Uterus (tissue), 4 donors: Measurements from ENCODE around the gene UPF2. TPM values are rescaled to one million over a fixed set of nuclear protein-coding genes. Genes with fewer than 3 reads are reported as not detected.
"Not testable (repeated sequence)": the region's sequence is repeated elsewhere in the genome, so short reads cannot be mapped to it uniquely, and the experiment has no call there.

ENCODE experiments used
- DNase-seq, 2 donors: peaks; one replicate each; pipeline ENCODE4 v3.0.0-alpha.2; 2019 to 2020
- H3K27ac ChIP-seq, 2 donors: fragments of 200-600 bp; sonication (generic); 1 replicate in 1 of 2; 2 replicates in 1 of 2; pipeline ENCODE4 v1.5.1; 2016 to 2018
- H3K27me3 ChIP-seq, 2 donors: fragments of 200-600 bp; sonication (generic); one replicate each; pipeline ENCODE4 v1.5.1; 2018 to 2019; ENCODE audit warnings: control low read depth in 1 of 2
- H3K36me3 ChIP-seq, 2 donors: fragments of 200-600 bp; sonication (generic); one replicate each; pipeline ENCODE4 v1.5.1; 2019; ENCODE audit warnings: control low read depth in 1 of 2
- H3K4me1 ChIP-seq, 2 donors: fragments of 200-600 bp; sonication (generic); one replicate each; pipeline ENCODE4 v1.5.1; 2018 to 2019; ENCODE audit warnings: control low read depth in 1 of 2
- H3K4me3 ChIP-seq, 2 donors: fragments of 200-600 bp; sonication (generic); 1 replicate in 1 of 2; 2 replicates in 1 of 2; pipeline ENCODE4 v1.5.1; 2018 to 2019; ENCODE audit warnings: mild to moderate bottlenecking in 1 of 2
- H3K9me3 ChIP-seq, 2 donors: fragments of 200-600 bp; sonication (generic); one replicate each; pipeline ENCODE4 v1.5.1; 2019; ENCODE audit warnings: control low read depth in 1 of 2
- CTCF ChIP-seq, 4 experiments: fragments of 200-600 bp in 2 of 4; fragments of 450-650 bp in 2 of 4; sonication (generic) in 2 of 4; IDR thresholded peaks; one replicate each; pipeline ENCODE4 v1.5.1; 2016 to 2019; ENCODE audit warnings: antibody characterized with exemption in 4 of 4, mild to moderate bottlenecking in 2 of 4, moderate library complexity in 1 of 4
- POLR2A ChIP-seq, 2 donors: fragments of 450-650 bp; IDR thresholded peaks; one replicate each; pipeline ENCODE4 v1.6.1; 2016; ENCODE audit warnings: antibody characterized with exemption in 2 of 2, mild to moderate bottlenecking in 1 of 2, moderate library complexity in 1 of 2
- intact Hi-C: fragments of 100-400 bp; cut with DNase I; formaldehyde crosslinking; loops from one replicate; pipeline ENCODE4 v1.15.1; 2023; ENCODE audit warnings: low total_unique reads
- total RNA-seq, 4 donors: library from RNA; depleted of rRNA in 3 of 4; stranded (reverse); fragments of >200 nt in 3 of 4; gene quantifications; one replicate each; pipeline versions ENCODE4 v1.1.0 to v1.2.4, GENCODE V29; 2014 to 2023
- donor health status: DM: yes; HTN: yes; CAD: no.

Gene UPF2
- total RNA-seq, 4 donors from 2014 or later, result 17.4 to 35.7 (median 28.0) TPM

- intact Hi-C loops, result no loop called here
- H3K27ac ChIP-seq, result no peak overlapping the region
- H3K36me3 ChIP-seq, result no peaks in the 10 kb centered on the region
- H3K27me3 ChIP-seq, result no peaks in the 10 kb centered on the region
- no peak for DNase-seq
- no peaks in the 10 kb centered on the region for H3K9me3 ChIP-seq
- no peak overlapping the region for H3K4me3 ChIP-seq
- no peaks in the 10 kb centered on the region for H3K4me1 ChIP-seq
- no peak for TF ChIP-seq POLR2A (IDR thresholded peaks at IDR 0.05)
Measured at GRCh38 chr10:12022580-12023257, 19.9 kb downstream of the UPF2 start.

- no peak overlapping the region for H3K4me3 ChIP-seq
- TF ChIP-seq POLR2A (IDR thresholded peaks at IDR 0.05) (no peak), CTCF (IDR thresholded peaks at IDR 0.05) (no peak)
- H3K27ac ChIP-seq, result peak overlapping the region; percentile 23 to 71
- no peaks in the 10 kb centered on the region for H3K4me1 ChIP-seq
- no peaks in the 10 kb centered on the region for H3K27me3 ChIP-seq
- H3K36me3 ChIP-seq, result no peaks in the 10 kb centered on the region
- H3K9me3 ChIP-seq, result no peaks in the 10 kb centered on the region
- DNase-seq, result no peak
- intact Hi-C loops, result no loop called here
Measured at GRCh38 chr10:12020574-12020973, 22.0 kb downstream of the UPF2 start.

- DNase-seq, result peak; percentile 27 to 43
- Histone ChIP-seq H3K4me1 (no peaks in the 10 kb centered on the region), H3K9me3 (no peaks in the 10 kb centered on the region), H3K27ac (peak overlapping the region; percentile 67 to 71), H3K27me3 (no peaks in the 10 kb centered on the region), H3K36me3 (no peaks in the 10 kb centered on the region), H3K4me3 (no peak overlapping the region)
- intact Hi-C loops, result no loop called here
- TF ChIP-seq POLR2A (IDR thresholded peaks at IDR 0.05) (no peak), CTCF (IDR thresholded peaks at IDR 0.05) (no peak)
Measured at GRCh38 chr10:12019283-12019971, 23.2 kb downstream of the UPF2 start.

GRCh38 chr10:12018438-12019282 lies 23.9 kb downstream of the UPF2 start:
- intact Hi-C loops, result no loop called here
- TF ChIP-seq POLR2A (IDR thresholded peaks at IDR 0.05) (no peak), CTCF (IDR thresholded peaks at IDR 0.05) (no peak)
- Histone ChIP-seq H3K4me1 (no peaks in the 10 kb centered on the region), H3K9me3 (no peaks in the 10 kb centered on the region), H3K27me3 (no peaks in the 10 kb centered on the region), H3K27ac (peak overlapping the region; percentile 67 to 71), H3K4me3 (no peak overlapping the region), H3K36me3 (no peaks in the 10 kb centered on the region)
- DNase-seq, result no peak

GRCh38 chr10:12013926-12014325 lies 28.7 kb downstream of the UPF2 start:
- intact Hi-C loops, result no loop called here

GRCh38 chr10:12013391-12013790 lies 29.2 kb downstream of the UPF2 start:
- H3K27me3 ChIP-seq, H3K9me3 ChIP-seq, H3K4me3 ChIP-seq, DNase-seq, H3K4me1 ChIP-seq, H3K36me3 ChIP-seq, H3K27ac ChIP-seq, intact Hi-C loops: not testable (repeated sequence)

More at GRCh38 chr10:12013926-12014325, 28.7 kb downstream of the UPF2 start:
- no peak overlapping the region for H3K4me3 ChIP-seq
- no peak overlapping the region for H3K27ac ChIP-seq
- H3K9me3 ChIP-seq, result peaks cover 0 to 5% of the 10 kb centered on the region in 2 donors
- no peak for DNase-seq
- H3K4me1 ChIP-seq, result no peaks in the 10 kb centered on the region
- no peaks in the 10 kb centered on the region for H3K27me3 ChIP-seq
- TF ChIP-seq POLR2A (IDR thresholded peaks at IDR 0.05), result no peak
- TF ChIP-seq CTCF (IDR thresholded peaks at IDR 0.05), result no peak
- no peaks in the 10 kb centered on the region for H3K36me3 ChIP-seq
